GM12878 (cell line): ENCODE data around the gene VCPKMT. TPM values are rescaled to one million over a fixed set of nuclear protein-coding genes. Genes with fewer than 3 reads are reported as not detected.

Source experiments
- ATAC-seq: fragments of 200-7000 bp; cut with Tn5 transposase; 3 replicates; pipeline ENCODE4 v1.9.1; 2020; ENCODE audit warnings: mild to moderate bottlenecking, moderate library complexity
- BruUV-seq: library from RNA; stranded (reverse); fragments of 400-500 nt; replicated peaks from 2 replicates; lab custom pipeline; 2021; lab: Mats Ljungman, UMichigan
- CTCF ChIA-PET: fragments of 300-600 bp; sonication (Branson Sonifier 250); formaldehyde crosslinking; extraction: SDS; loops from one replicate; lab custom pipeline; 2021; ENCODE audit warnings: inconsistent platforms; lab: Yijun Ruan, JAX
- POLR2A ChIA-PET: fragments of 350-600 bp; formaldehyde crosslinking; extraction: SDS; loops from one replicate; lab custom pipeline; 2021; ENCODE audit warnings: inconsistent platforms; lab: Charles Lee
- RAD21 ChIA-PET: fragments of 300-600 bp; sonication (Branson Sonifier 250); formaldehyde crosslinking; loops from one replicate; lab custom pipeline; 2023; ENCODE audit warnings: antibody characterized with exemption; ENCODE audit not compliant: unreplicated experiment; lab: Charles Lee
- SMC1A ChIA-PET: fragments of 300-600 bp; sonication (Branson Sonifier 250); formaldehyde crosslinking; loops from one replicate; lab custom pipeline; 2023; ENCODE audit not compliant: unreplicated experiment, uncharacterized antibody; lab: Charles Lee
- DNase-seq: peaks from one replicate; pipeline ENCODE4 v3.0.0-alpha.2; 2011; ENCODE audit warnings: low read depth, low spot score
- FAIRE-seq: peaks from 3 replicates; lab custom pipeline; 2011; peaks lifted over from hg19 to GRCh38; lab: Jason Lieb, UNC
- H2AFZ ChIP-seq: 2 replicates; pipeline ENCODE4 v1.6.0; 2011; ENCODE audit warnings: low read depth, low read length, control low read depth; ENCODE audit not compliant: control insufficient read depth
- H3K27ac ChIP-seq: 2 replicates; pipeline ENCODE4 v1.5.1; 2011; ENCODE audit warnings: control low read depth; ENCODE audit not compliant: control insufficient read depth, insufficient read depth
- H3K27me3 ChIP-seq, 2 experiments: replicated peaks in 1 of 2; 2 replicates each; pipeline versions ENCODE4 v1.6.0 to v1.6.1; 2011; ENCODE audit warnings: low read length in 1 of 2; ENCODE audit not compliant: control insufficient read depth in 2 of 2, insufficient read depth in 2 of 2
- H3K36me3 ChIP-seq, 2 experiments: 2 replicates each; pipeline ENCODE4 v1.5.1; 2011; ENCODE audit warnings: low read length in 1 of 2; ENCODE audit not compliant: control insufficient read depth in 2 of 2, insufficient read depth in 2 of 2
- H3K4me1 ChIP-seq: 2 replicates; pipeline ENCODE4 v1.6.1; 2011; ENCODE audit warnings: mild to moderate bottlenecking, low read length, moderate library complexity, mixed read lengths; ENCODE audit not compliant: control insufficient read depth, insufficient read depth
- H3K4me2 ChIP-seq: 2 replicates; pipeline ENCODE4 v1.6.0; 2011; ENCODE audit warnings: control low read depth; ENCODE audit not compliant: control insufficient read depth, insufficient read depth
- H3K4me3 ChIP-seq: fragments of 200-600 bp; sonication (generic); 2 replicates; pipeline ENCODE4 v1.5.1; 2016
- H3K79me2 ChIP-seq: 2 replicates; pipeline ENCODE4 v1.6.0; 2011; ENCODE audit warnings: low read length; ENCODE audit not compliant: control insufficient read depth, insufficient read depth
- H3K9ac ChIP-seq: 2 replicates; pipeline ENCODE4 v1.8.0; 2011; ENCODE audit warnings: low read length, control low read depth, mixed read lengths; ENCODE audit not compliant: control insufficient read depth, insufficient read depth
- H3K9me3 ChIP-seq: replicated peaks from 3 replicates; pipeline ENCODE4 v1.5.1; 2011; ENCODE audit warnings: mild to moderate bottlenecking, low read length; ENCODE audit not compliant: control insufficient read depth, insufficient read depth
- H4K20me1 ChIP-seq: 2 replicates; pipeline ENCODE4 v1.6.0; 2011; ENCODE audit not compliant: control insufficient read depth, insufficient read depth
- CEBPB ChIP-seq, 2 experiments: fragments of 150-350 bp in 1 of 2; IDR thresholded peaks; 2 replicates each; pipeline ENCODE4 v1.6.1; 2012 to 2014; ENCODE audit warnings: low read depth in 2 of 2, low read length in 2 of 2, borderline replicate concordance in 1 of 2, inconsistent platforms in 1 of 2
- FOS ChIP-seq: IDR thresholded peaks from 3 replicates; pipeline ENCODE4 v1.6.1; 2011; ENCODE audit warnings: borderline replicate concordance; ENCODE audit not compliant: insufficient read length; ENCODE audit errors: extremely low read depth
- JUND ChIP-seq: IDR thresholded peaks from 2 replicates; pipeline ENCODE4 v1.6.1; 2012; ENCODE audit warnings: low read depth, mild to moderate bottlenecking, low read length, improper control_type of control experiment, moderate library complexity
- MAX ChIP-seq: IDR thresholded peaks from 2 replicates; pipeline ENCODE4 v1.6.1; 2012; ENCODE audit warnings: low read depth, low read length, improper control_type of control experiment
- MTA2 ChIP-seq: fragments of 450-650 bp; IDR thresholded peaks from 2 replicates; pipeline ENCODE4 v1.6.1; 2016; ENCODE audit warnings: low read depth, mild to moderate bottlenecking, moderate library complexity
- RCOR1 ChIP-seq: conservative IDR thresholded peaks from 2 replicates; pipeline ENCODE4 v1.6.1; 2012; ENCODE audit warnings: low read depth, low read length, improper control_type of control experiment
- SRF ChIP-seq, 2 experiments: IDR thresholded peaks; 2 replicates each; pipeline ENCODE4 v1.6.1; 2011; ENCODE audit warnings: low read depth in 2 of 2, low read length in 2 of 2, mild to moderate bottlenecking in 1 of 2, moderate library complexity in 1 of 2
- ZBTB11 ChIP-seq: fragments of 450-650 bp; formaldehyde crosslinking; IDR thresholded peaks from 2 replicates; pipeline ENCODE4 v1.5.0; 2022; ENCODE audit warnings: mild to moderate bottlenecking, missing genetic modification characterization
- WGBS: methylation state at CpG from one replicate; pipeline ENCODE4 v1.1.6; 2016; ENCODE audit warnings: low lambda C conversion rate; ENCODE audit not compliant: insufficient replicate concordance, insufficient coverage; ENCODE audit errors: missing lambda C conversion rate; 5-methylcytosine and 5-hydroxymethylcytosine counted together
- in situ Hi-C: fragments of 300-500 bp; cut with MboI; formaldehyde crosslinking; loops from 9 replicates; pipeline ENCODE4 v1.14.3; 2018; ENCODE audit warnings: mixed read lengths
- intact Hi-C: fragments of 100-400 bp; cut with micrococcal nuclease; formaldehyde crosslinking; loops from one replicate; pipeline ENCODE4 v1.14.2; 2022; ENCODE audit not compliant: unreplicated experiment
- polyA plus RNA-seq, 11 experiments: library from polyadenylated mRNA; depleted of rRNA in 4 of 11; unstranded in 6 of 11; stranded (reverse) in 5 of 11; fragments of >200 nt; fragmentation: Nextera tagmentation in 4 of 11; fragmentation: Illumina TruSeq in 1 of 11; extraction: Ambion mirVana in 4 of 11; extraction: Trizol in 1 of 11; gene quantifications; 1 replicate in 1 of 11; 2 replicates in 10 of 11; pipeline versions ENCODE4 v1.2.1 to v1.2.3, GENCODE V29; 2011 to 2016; ENCODE audit warnings: inconsistent platforms in 2 of 11, missing spikeins in 2 of 11, low read depth in 1 of 11
- total RNA-seq, 4 experiments: library from RNA; depleted of rRNA in 3 of 4; stranded (reverse); fragments of >200 nt in 3 of 4; fragmentation: Illumina TruSeq in 1 of 4; extraction: Trizol in 1 of 4; gene quantifications; 2 replicates each; pipeline versions ENCODE4 v1.2.1 to v1.2.3, GENCODE V29; 2013 to 2021

Gene VCPKMT
- total and polyA plus RNA-seq, 10 of the 15 experiments (the other 5 are each of a cell fraction or from before 2014, with no cell fraction given): 8.5 to 18.4 (median 12.8) TPM

GRCh38 chr14:50069325-50069724 is 47.0 kb downstream of the VCPKMT start:
- RAD21 ChIA-PET: interaction anchor here (0.8 to 1.2 kb wide), 4 partner anchors 9 to 203 kb away, joined by 3 to 4 read pairs (median 3); no protein-coding TSS in a partner anchor
- Histone ChIP-seq H3K27ac (no peak overlapping the region), H3K4me1 (peaks cover 27% of the 10 kb centered on the region), H3K79me2 (no peaks in the 10 kb centered on the region), H3K36me3 (no peaks in the 10 kb centered on the region; a peak in 1 of 4 replicates), H4K20me1 (no peaks in the 10 kb centered on the region), H3K9me3 (no peaks in the 10 kb centered on the region), H3K9ac (no peak overlapping the region), H3K4me3 (no peak overlapping the region), H3K27me3 (no peaks in the 10 kb centered on the region), H3K4me2 (no peak overlapping the region), H2AFZ (no peak overlapping the region)
- POLR2A ChIA-PET: interaction anchor here (0.6 to 3.9 kb wide), 4 partner anchors 12 to 22 kb away, joined by 3 to 27 read pairs (median 4); no protein-coding TSS in a partner anchor
- intact Hi-C loops: no loop called here
- ATAC-seq (no peak), DNase-seq (no peak), FAIRE-seq (no peak)
- 70% methylated on average over 2 of the region's 2 CpGs for WGBS
- TF ChIP-seq SRF (IDR thresholded peaks at IDR 0.05; ENCODE audit: low read depth in 2 of 2, low read length in 2 of 2) (no peak), ZBTB11 (no peak), RCOR1 (no peak), MAX (no peak), FOS (no peak), MTA2 (no peak), CEBPB (IDR thresholded peaks at IDR 0.05; ENCODE audit: borderline replicate concordance in 1 of 2, low read depth in 2 of 2, low read length in 2 of 2) (no peak), JUND (no peak)
- CTCF ChIA-PET: interaction anchor here (2.3 kb wide), 1 partner anchor 12 kb away, joined by 6 read pairs; no protein-coding TSS in a partner anchor
- BruUV-seq: no TSS peak
- SMC1A ChIA-PET: interaction anchor here (0.7 to 2.9 kb wide), 4 partner anchors 11 to 32 kb away, joined by 3 to 13 read pairs (median 5); no protein-coding TSS in a partner anchor
- in situ Hi-C loops: no loop called here
